GM04504 (cell line): ENCODE data around the gene POLR3A.

ENCODE experiments used
- DNase-seq: peaks from one replicate; pipeline ENCODE4 v3.0.0-alpha.2; 2012; ENCODE audit warnings: low read depth

Gene POLR3A

DNA sequence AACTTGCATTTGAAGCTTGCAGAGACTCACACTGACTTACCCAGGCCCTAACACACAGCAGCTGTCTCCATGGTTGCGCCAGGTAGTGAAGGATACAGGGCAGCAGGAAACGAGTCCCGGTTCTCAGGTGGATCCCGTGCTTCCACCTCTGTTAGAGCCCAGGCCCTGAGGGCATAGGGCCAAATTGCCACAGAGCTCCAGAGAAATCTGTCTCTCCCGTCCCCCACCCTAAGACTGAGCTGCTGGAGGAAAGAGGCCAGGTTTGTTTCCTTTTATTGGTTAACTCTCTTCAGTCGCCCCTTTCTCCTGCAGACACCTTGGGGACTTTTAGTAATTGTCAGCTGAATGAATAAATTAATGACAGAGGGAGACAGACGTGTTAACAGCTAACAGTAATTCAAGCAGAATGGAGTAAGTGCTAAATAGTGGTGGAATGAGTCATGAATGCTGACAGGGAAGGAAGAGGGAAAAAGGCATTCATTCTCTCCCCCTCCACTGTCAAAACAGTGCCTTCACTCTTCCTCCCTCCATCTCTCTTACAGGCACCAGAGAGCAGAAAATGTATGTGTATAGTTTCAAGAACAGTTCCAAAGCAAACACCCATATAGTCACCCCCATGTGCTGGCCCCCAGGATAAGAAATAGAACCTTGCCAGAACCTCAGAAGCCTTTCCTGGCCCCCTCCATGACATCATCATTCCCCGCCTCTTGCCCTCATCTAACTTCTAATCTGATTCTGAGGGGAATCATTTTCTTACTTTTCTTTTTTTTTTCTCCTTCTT lies 86.0 kb downstream of the POLR3A start:
- DNase-seq, result peak; percentile 58

GRCh38 chr10:77941790-77942189 lies 87.5 kb downstream of the POLR3A start:
- DNase-seq, result no peak

DNA sequence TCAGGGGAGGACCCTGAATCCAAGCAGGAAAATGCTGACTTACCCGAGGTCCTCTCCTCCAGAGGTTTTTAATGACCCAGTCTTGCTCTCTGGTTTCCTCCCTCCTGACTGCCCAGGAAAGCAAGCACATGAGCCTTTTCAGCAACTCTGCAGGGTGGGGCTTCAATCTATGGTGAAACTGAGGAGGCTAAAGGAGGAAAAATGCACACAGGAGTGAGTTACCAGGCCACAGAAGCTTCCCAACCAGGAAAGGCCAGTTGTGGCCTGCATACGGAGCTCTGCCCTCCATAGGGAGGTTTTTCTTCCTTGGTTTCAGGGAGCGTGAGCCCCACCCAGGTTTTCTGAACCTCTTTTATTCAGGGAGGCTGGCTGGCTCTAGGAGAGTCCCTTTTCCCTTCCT lies 88.7 kb downstream of the POLR3A start:
- no peak for DNase-seq

DNA sequence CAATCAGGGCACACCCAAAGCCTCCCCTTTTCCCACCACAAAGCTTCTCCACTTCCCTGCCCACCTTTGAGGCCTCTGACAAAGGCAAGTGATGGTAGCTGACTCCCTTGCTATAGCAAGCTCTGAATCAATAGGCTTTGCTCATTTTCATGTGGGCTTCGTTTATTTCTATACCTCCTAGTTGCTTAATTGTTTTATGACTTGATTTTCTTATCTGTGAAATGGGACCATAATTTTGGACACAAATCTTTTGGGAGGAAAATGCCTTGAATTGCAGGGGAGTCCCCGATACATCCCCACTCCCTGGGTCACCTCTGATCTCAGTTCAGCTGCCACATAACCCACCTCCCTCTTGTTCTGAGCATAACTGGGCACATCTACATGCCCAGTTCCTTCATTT lies 89.1 kb downstream of the POLR3A start:
- DNase-seq, result no peak

DNA sequence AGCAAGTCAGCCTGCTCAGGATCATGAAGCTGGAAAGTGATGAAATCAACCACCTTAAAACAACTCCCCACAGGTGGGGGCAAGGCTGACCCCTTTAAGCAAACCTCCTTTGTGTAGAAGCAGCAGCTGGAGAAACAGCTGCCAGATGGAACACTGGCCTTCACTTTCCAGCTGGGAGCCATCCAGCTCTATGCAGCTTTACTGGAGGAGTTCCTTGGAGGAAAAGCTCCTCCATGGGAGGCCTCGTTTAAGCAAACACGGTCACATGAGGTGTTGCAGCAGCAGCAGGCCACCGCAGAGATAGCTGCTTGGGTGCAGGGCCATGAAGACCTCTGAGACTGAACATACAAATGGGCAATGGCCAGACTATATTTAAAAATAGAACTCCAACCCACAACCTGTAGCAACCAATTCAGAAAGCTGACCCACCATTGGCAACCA lies 89.7 kb downstream of the POLR3A start:
- DNase-seq, result peak; percentile 55

DNA sequence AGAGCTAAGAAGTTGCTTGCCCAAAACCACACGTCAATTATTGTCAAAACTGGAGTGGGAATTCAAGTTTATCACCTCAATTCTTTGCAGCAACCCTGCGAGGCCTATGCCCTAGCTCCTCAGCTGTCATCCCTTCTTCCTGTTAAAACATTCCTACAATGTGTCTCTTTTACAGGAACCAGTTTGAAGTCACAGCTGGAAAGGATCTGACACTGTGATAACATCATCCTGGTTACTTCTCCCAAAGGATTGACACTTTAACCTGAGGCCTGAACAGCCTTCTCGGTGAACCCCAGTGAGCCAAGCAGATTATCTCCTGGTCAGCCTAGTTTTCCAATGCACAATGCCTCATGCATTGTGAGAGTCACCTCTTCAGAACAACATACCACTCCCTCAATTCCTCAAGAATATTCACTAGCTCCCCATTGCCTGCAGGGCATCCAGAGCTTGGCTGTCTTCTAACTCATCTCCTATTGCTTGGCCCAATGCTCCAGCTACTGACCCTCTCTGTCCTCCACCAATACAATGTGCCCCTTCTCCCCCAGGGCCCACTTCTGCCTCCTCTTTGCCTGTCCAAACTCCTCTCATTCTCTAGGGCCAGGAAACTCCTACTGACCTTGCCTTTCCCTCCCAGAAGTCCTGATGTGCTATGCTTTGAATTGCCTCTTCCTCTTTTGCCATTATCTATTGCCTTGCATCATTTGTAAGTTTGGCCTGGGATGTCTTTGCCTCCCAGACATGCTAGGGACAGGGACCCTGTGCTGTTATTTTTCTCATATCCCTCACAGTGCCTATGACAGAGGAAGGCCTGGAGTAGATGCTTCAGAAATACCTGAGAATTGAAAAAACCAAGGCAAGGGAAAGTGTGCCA lies 92.4 kb downstream of the POLR3A start:
- no peak for DNase-seq

- DNase-seq, result no peak
Measured at GRCh38 chr10:77932016-77932715, 97.1 kb downstream of the POLR3A start.

DNA sequence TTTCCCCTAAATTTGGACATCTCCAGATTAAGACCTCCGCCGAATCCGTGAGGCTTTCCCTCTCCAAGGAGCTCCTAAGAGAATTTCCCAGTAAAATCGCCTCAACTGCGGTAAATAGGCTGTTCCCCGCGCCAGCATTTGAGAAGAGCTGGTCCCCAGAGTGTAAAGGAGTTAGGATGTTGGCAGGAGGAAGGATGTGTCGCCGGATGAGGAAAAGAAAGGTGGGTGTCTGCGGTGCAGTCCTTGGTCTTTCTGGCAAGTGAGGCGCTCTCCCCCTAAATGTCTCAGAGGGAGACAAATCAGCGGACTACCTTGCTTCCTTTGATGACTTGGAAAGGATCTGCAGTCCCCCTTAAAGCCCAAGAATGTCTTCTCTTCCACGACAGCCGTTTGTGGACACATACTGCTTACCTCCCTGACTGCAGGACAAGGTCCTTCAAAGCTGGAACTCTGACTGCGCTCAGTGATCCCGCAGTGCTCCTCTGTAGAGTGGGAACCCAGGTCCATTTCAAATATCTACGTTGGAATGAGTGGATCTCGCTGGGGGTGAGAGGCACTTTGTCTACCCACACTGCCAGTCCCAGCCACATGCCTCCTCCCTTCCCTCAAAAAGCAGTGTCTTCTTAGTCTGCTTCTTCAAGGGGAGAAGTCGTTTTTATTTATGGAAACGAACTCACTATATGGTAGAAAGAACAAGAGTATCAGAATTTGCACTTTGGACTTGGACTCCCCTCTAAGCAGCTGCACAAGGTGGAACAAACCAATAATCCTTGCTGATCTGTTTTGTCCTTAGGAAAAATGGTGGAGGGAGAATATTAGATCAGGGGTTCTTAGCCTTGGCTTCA lies 101.7 kb downstream of the POLR3A start:
- DNase-seq, result no peak

DNA sequence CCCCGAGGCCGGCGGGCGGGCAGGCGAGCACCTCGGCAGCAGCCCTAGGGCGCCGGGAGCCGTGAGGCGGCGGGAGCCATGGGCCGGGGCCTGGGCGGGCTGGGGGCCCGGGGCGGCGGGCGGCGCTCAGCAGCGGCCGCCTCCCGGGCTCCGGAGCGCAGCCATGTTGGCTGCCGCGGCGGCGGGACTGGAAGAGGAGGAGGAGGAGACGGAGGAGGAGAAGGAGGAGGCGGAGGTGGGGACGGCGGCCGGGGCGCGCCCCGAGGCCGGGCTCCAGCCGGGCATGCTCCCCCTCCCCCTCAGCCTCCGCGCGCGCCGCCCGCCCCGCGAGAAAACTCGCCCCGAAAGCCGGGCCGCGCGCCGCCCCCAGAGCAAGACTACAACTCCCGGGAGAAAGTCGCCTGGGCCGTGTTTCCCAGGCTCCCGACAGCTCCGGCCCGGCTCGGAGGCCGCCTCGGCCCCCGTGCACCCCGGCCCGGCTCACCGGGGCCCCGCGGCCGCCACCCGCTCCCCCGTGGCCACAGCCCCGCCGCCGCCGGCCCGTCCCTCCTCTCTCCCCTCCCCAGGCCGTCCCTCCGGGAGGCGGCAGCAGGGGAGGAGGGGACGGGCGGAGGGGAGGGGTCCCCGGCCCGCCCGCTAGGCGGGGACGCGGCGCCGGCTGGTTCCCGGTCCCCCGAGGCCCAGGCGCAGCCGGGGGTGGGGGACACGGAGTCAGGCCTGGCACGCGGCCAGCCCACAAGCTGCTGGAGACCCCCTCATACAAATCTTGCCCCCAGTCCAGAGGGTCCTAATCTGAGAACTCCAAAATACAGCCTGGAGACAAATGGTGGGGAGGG lies 102.5 kb downstream of the POLR3A start, which contains the start of gene DLG5:
Gene DLG5 (minus strand): TSS at position 190 of the 836 bp plus-strand sequence. CDS start 235 bp downstream, outside the sequence.
- DNase-seq, result peak; percentile 42

- DNase-seq, result no peak
Measured at GRCh38 chr10:77925795-77926565, 103.3 kb downstream of the POLR3A start.

DNA sequence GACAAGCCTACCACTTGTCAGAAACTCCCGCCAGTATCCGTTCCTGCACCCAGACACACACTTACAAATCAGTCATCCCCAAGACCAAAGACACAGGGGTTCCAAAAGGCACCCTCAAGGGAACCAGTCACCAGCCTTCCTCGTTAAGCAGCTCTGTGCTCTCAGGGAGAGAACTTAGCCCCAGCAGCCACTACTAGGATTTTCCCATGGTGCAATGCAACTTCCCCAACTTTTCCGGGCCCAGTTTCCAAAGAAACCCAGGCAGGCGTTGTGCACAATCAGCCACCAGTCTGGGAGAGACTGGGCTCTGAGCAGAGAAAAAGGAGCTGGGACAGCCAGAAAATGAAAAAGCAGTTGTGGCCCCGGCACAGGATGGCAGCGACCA lies 103.9 kb downstream of the POLR3A start:
- DNase-seq, result no peak

GRCh38 chr10:77922566-77923179 lies 106.6 kb downstream of the POLR3A start:
- DNase-seq, result no peak

GRCh38 chr10:77922055-77922454 lies 107.3 kb downstream of the POLR3A start:
- no peak for DNase-seq

DNA sequence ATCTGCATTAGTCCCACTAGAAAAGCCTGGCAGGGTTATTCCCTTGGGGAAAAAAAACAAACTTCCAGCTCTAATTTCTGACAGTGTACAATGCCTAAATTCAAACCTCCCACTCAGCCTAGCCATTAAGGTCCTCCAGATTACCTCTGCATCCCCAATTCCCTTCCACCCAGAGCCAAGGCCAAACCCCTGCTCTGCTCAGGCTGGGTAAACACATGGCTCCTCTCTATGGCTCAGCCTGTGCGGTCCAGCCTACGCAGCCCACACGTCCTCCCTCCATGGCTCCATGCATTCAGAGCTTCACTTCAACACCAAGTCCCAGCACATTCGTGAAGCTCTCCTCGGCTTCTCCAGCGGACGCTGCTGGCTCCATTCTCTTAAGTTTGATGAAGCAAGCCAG lies 107.9 kb downstream of the POLR3A start:
- DNase-seq, result no peak

- no peak for DNase-seq
Measured at GRCh38 chr10:77920495-77920894, 108.8 kb downstream of the POLR3A start.

DNA sequence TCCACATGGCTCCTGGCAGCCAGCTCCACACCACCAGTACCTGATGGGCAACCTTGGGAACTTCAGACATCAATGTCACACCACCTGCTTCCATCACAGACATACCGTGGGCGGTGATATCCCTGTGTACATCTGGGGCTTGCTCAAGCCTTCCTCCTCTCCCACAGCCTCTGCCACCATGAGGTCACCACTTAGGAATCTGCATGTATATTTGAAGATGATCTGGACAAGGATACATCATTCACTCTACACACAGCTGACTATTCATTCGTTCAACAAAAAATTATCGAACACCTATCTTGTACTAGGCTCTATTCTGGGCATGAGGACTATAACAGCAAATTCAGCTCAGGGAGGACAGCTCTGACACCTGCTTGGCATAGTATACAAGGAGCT lies 109.6 kb downstream of the POLR3A start:
- DNase-seq, result no peak
